Esophagus squamous epithelium (tissue), 5 donors: ENCODE results near the gene CEP170. TPM values are rescaled to one million over a fixed set of nuclear protein-coding genes. Genes with fewer than 3 reads are reported as not detected.
"Not testable (repeated sequence)": the region's sequence is repeated elsewhere in the genome, so short reads cannot be mapped to it uniquely, and the experiment has no call there.

Experiments
- DNase-seq: peaks from one replicate; lab custom pipeline; 2025; lab: John Stamatoyannopoulos, UW
- H3K27ac ChIP-seq, 4 donors: fragments of 200-600 bp; sonication (generic); one replicate each; pipeline ENCODE4 v1.5.1; 2016 to 2019; ENCODE audit warnings: mild to moderate bottlenecking in 1 of 4
- H3K27me3 ChIP-seq, 4 donors: fragments of 200-600 bp; sonication (generic); 1 replicate in 3 of 4; 2 replicates in 1 of 4; pipeline versions ENCODE4 v1.5.1 to v1.6.0; 2017 to 2021; ENCODE audit warnings: antibody characterized with exemption in 1 of 4
- H3K36me3 ChIP-seq, 3 donors: fragments of 200-600 bp; sonication (generic); one replicate each; pipeline ENCODE4 v1.5.1; 2016 to 2019
- H3K4me1 ChIP-seq, 3 donors: fragments of 200-600 bp; sonication (generic); one replicate each; pipeline ENCODE4 v1.5.1; 2017 to 2019
- H3K4me3 ChIP-seq, 4 donors: fragments of 200-600 bp; sonication (generic); 1 replicate in 3 of 4; 2 replicates in 1 of 4; pipeline ENCODE4 v1.5.1; 2016 to 2019; ENCODE audit warnings: mild to moderate bottlenecking in 2 of 4, moderate library complexity in 1 of 4
- H3K9me3 ChIP-seq, 3 donors: fragments of 200-600 bp; sonication (generic); one replicate each; pipeline ENCODE4 v1.5.1; 2016 to 2019
- POLR2A ChIP-seq, 4 donors: fragments of 450-650 bp; IDR thresholded peaks; one replicate each; pipeline ENCODE4 v1.6.1; 2017; ENCODE audit warnings: antibody characterized with exemption in 4 of 4, mild to moderate bottlenecking in 4 of 4, moderate library complexity in 3 of 4
- WGBS, 2 donors: methylation state at CpG; one replicate each; pipeline ENCODE4 v1.1.5; 2018; 5-methylcytosine and 5-hydroxymethylcytosine counted together
- intact Hi-C: fragments of 100-400 bp; cut with DNase I; formaldehyde crosslinking; loops from one replicate; pipeline ENCODE4 v1.15.0; 2022
- total RNA-seq, 4 donors: library from RNA; depleted of rRNA; stranded (reverse); fragments of >200 nt; gene quantifications; one replicate each; pipeline ENCODE4 v1.1.0, GENCODE V29; 2016
- TF ChIP-seq, protein P1 (sequence below), 6 experiments: fragments of 450-650 bp in 4 of 6; fragments of 200-600 bp in 2 of 6; sonication (generic) in 2 of 6; IDR thresholded peaks; one replicate each; pipeline ENCODE4 v1.5.1; 2016 to 2019; ENCODE audit warnings: antibody characterized with exemption in 6 of 6, mild to moderate bottlenecking in 4 of 6, moderate library complexity in 4 of 6
- donor health status: DM: yes; HTN: yes; CAD: no.

Gene CEP170
- total RNA-seq, 4 donors from 2014 or later: 10.4 to 19.5 (median 11.4) TPM

GRCh38 chr1:243186201-243186995 lies 68.7 kb downstream of the CEP170 start:
- intact Hi-C loops, H3K27ac ChIP-seq, H3K9me3 ChIP-seq, DNase-seq, H3K4me1 ChIP-seq, H3K4me3 ChIP-seq, H3K27me3 ChIP-seq: not testable (repeated sequence)
- peaks cover 0 to 30% (median 0%) of the 10 kb centered on the region in 3 donors for H3K36me3 ChIP-seq
- 92 to 98% methylated on average over 8 of the region's 8 CpGs for WGBS, 2 donors

GRCh38 chr1:243184787-243185186 lies 70.3 kb downstream of the CEP170 start:
- H3K27me3 ChIP-seq: not testable (repeated sequence)
- WGBS, 2 donors: 93 to 96% methylated on average over 7 of the region's 7 CpGs

DNA sequence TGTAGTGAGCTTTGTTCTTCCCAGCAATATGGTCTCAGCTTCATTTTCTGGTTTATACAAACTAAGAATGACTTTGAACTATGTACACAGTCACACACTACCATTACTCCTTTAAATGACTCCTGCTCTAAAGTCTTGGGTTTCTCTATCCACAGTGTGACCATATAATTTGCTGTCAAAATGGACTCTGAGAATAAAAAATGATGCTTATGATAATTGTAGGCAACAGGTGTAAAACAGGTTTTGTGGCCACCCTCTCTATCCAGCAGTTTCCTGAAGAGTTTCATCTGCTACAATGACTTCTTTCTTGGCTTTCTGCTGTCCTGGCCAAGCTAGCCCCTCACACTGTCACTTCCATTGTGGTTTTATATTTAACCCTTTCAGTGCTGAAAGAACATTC lies 71.4 kb downstream of the CEP170 start:
- intact Hi-C loops, H3K9me3 ChIP-seq, H3K27ac ChIP-seq, H3K4me3 ChIP-seq, DNase-seq, H3K4me1 ChIP-seq, H3K27me3 ChIP-seq: not testable (repeated sequence)
- peaks cover 0 to 18% (median 0%) of the 10 kb centered on the region in 3 donors for H3K36me3 ChIP-seq

More at GRCh38 chr1:243184787-243185186, 70.3 kb downstream of the CEP170 start:
- intact Hi-C loops, H3K4me3 ChIP-seq, H3K27ac ChIP-seq, H3K9me3 ChIP-seq, DNase-seq, H3K4me1 ChIP-seq: not testable (repeated sequence)
- H3K36me3 ChIP-seq: peaks cover 0 to 23% (median 0%) of the 10 kb centered on the region in 3 donors

DNA sequence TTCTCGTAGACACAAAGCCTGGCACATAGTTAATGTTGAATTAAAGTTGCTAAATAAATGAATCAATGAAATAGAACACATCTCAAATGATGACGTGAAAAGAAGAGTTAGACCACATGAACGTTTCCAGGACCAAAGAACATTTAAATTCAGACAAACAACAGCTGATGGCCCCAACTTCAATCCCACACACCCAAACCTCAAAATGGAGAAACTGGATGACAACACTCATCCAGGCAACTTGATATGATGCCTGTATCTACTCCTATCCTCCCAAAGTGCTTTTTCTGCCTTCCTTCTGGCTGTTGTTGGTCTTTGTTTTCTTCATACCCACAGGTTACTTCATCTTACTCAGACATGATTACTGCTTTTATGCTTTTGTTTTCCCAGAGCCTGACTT lies 71.9 kb downstream of the CEP170 start:
- H3K27me3 ChIP-seq, H3K9me3 ChIP-seq, H3K27ac ChIP-seq, H3K4me1 ChIP-seq, DNase-seq, intact Hi-C loops, H3K4me3 ChIP-seq: not testable (repeated sequence)
- WGBS, 2 donors: 86 to 92% methylated on average over 2 of the region's 3 CpGs
- peaks cover 0 to 18% (median 0%) of the 10 kb centered on the region in 3 donors for H3K36me3 ChIP-seq

DNA sequence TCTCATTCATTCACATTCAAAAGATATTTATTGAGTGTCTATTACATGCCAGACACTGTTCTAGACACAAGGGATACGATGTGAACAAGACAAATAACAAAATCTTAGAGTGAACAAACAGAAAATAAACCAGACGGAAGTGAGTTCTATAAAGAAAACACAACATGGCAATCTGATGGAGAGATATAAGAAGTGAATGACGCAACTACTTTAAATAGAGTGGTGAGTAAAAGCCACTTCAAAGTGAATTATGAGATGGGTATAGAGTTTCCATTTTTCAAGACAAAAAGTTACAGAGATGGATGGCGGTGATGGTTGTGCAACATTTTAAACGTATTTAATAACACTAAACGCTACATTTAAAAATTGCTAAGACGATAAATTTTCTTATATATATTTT lies 75.4 kb downstream of the CEP170 start:
- Histone ChIP-seq H3K4me1 (no peaks in the 10 kb centered on the region), H3K9me3 (no peaks in the 10 kb centered on the region), H3K27me3 (no peaks in the 10 kb centered on the region), H3K27ac (no peak overlapping the region), H3K4me3 (no peak overlapping the region), H3K36me3 (peaks cover 0 to 5% (median 0%) of the 10 kb centered on the region in 3 donors)
- 75 to 88% methylated on average over 7 of the region's 7 CpGs for WGBS, 2 donors
- intact Hi-C loops: no loop called here
- no peak for DNase-seq
- no peak for TF ChIP-seq POLR2A (IDR thresholded peaks at IDR 0.05)
- TF ChIP-seq, protein P1, sequence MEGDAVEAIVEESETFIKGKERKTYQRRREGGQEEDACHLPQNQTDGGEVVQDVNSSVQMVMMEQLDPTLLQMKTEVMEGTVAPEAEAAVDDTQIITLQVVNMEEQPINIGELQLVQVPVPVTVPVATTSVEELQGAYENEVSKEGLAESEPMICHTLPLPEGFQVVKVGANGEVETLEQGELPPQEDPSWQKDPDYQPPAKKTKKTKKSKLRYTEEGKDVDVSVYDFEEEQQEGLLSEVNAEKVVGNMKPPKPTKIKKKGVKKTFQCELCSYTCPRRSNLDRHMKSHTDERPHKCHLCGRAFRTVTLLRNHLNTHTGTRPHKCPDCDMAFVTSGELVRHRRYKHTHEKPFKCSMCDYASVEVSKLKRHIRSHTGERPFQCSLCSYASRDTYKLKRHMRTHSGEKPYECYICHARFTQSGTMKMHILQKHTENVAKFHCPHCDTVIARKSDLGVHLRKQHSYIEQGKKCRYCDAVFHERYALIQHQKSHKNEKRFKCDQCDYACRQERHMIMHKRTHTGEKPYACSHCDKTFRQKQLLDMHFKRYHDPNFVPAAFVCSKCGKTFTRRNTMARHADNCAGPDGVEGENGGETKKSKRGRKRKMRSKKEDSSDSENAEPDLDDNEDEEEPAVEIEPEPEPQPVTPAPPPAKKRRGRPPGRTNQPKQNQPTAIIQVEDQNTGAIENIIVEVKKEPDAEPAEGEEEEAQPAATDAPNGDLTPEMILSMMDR (IDR thresholded peaks at IDR 0.05): no peak

- H3K36me3 ChIP-seq, H3K4me3 ChIP-seq, H3K27me3 ChIP-seq, H3K4me1 ChIP-seq, H3K27ac ChIP-seq, intact Hi-C loops, DNase-seq, H3K9me3 ChIP-seq: not testable (repeated sequence)
- WGBS, 2 donors: 93 to 95% methylated on average over 4 to 6 of the region's 6 CpGs
These were observed 77.3 kb downstream of the CEP170 start for GRCh38 chr1:243177792-243178191.

DNA sequence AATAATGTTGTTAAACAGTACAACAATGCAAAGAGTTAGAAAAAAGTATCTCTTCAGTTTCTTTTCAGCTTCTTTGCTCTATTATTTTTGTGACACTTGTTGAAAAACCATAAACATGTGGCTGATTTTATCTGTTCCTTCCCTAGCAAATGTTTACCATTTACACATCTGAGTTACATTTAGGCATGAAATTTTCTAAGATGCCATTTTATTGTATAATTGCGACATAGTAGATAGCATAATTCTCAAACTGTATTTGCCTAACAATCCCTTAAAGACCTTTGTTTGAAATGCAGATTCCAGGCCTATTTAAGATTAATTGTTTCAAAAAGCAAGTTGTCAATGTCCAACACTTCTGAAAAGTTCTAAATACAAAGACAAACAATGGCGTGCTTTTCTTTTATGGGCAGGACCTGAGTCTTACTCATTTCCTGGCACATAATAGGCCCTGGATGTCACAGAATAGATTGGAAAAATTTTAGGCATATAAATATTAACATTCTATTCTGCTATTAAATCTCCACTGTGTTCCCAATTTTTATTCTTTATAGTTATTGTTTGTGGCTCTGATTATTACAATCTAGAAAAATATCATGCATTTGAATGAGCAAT lies 81.2 kb downstream of the CEP170 start:
- 76 to 79% methylated on average over 1 to 2 of the region's 2 CpGs for WGBS, 2 donors
- H3K27me3 ChIP-seq, H3K4me1 ChIP-seq, H3K4me3 ChIP-seq, DNase-seq, H3K9me3 ChIP-seq, intact Hi-C loops, H3K27ac ChIP-seq, H3K36me3 ChIP-seq: not testable (repeated sequence)

DNA sequence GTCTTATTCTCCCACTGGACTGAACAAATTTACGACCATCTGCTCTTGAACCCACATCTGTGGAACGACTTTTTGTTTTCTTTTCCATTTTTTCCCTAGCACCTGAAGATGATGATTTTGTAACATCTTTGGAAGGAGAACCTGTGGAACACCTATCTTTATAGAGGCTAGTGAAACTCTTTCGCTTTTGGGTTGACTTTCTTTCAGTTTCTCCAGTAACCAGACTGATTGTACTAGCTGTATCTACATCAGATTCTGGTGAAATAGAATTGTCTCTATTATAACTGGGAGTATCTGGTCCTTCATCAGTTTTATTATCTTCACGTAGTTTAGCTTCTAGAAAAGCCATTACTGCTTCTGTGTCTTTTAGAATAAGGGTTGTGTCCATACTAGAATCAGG lies 90.2 kb downstream of the CEP170 start:
- WGBS, 2 donors: 89 to 97% methylated on average over 3 of the region's 4 CpGs
- intact Hi-C loops, H3K9me3 ChIP-seq: not testable (repeated sequence)

DNA sequence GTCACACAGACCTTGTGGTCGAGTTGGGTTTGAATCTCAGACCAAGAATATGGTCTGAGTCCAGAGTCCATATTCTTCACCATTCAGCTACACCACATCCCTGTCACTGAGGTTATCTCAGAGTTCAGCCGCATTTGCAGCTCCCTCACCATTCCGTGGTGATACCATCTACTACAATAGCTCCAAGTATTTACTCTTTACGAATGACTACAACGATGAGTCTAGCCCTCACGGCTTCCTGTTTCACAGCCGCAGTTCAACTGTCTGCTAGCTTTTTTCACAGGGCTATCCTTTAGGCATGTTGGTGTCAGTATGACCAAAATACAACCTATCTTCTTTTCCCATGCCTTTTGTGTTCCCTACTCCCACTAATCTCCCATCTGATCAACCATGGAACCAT lies 104.2 kb downstream of the CEP170 start:
- H3K4me1 ChIP-seq, H3K27ac ChIP-seq, intact Hi-C loops, DNase-seq, H3K4me3 ChIP-seq, H3K27me3 ChIP-seq, H3K9me3 ChIP-seq: not testable (repeated sequence)
- peaks cover 0 to 36% (median 0%) of the 10 kb centered on the region in 3 donors for H3K36me3 ChIP-seq
- 92 to 94% methylated on average over 7 of the region's 7 CpGs for WGBS, 2 donors

More for the DNA sequence above, 90.2 kb downstream of the CEP170 start:
- H3K4me3 ChIP-seq, DNase-seq, H3K27ac ChIP-seq, H3K4me1 ChIP-seq, H3K27me3 ChIP-seq: not testable (repeated sequence)
- peaks cover 0 to 18% (median 0%) of the 10 kb centered on the region in 3 donors for H3K36me3 ChIP-seq

DNA sequence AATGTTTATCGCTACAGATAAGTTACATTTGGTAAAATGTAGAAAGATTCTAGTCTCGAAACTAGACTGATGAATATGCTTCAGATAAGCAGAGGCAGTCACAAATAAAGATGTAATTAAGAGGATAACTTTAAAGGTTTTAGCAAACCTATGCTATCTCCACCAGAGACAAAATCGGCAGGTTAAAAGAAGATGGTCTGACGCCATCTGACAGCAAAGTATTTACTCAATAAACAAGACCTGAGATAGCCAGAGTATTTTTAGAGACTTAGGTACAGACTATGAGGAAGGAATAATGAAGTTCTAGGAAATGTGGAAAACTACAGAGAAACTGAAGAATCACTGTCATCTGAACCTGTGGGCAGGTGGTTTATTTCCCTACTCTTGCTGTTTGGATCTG lies 106.0 kb downstream of the CEP170 start:
- H3K9me3 ChIP-seq, H3K4me1 ChIP-seq, intact Hi-C loops, DNase-seq, H3K27ac ChIP-seq, H3K4me3 ChIP-seq, H3K27me3 ChIP-seq: not testable (repeated sequence)
- peaks cover 0 to 24% (median 0%) of the 10 kb centered on the region in 3 donors for H3K36me3 ChIP-seq
- 78 to 93% methylated on average over 4 of the region's 4 CpGs for WGBS, 2 donors

DNA sequence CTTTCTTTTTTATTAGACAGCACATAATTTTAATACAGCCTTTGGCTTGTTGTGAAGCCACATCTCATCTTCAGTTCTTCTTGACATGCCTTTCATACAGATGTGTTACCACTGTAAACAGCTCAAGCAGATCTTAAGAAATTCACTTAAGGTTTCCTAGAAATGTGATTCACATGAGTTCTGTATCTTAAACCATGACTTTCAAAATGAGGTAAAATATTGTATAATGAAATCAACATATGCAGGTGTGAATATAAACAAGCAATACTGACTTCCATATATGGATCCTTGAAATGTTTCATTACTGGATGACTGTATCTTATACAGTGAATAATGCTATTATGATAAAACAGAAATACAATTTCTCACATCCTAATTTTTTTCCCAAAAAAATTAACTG lies 107.7 kb downstream of the CEP170 start:
- DNase-seq, H3K27ac ChIP-seq, H3K9me3 ChIP-seq, intact Hi-C loops, H3K4me3 ChIP-seq, H3K4me1 ChIP-seq, H3K27me3 ChIP-seq: not testable (repeated sequence)
- peaks cover 0 to 12% (median 0%) of the 10 kb centered on the region in 3 donors for H3K36me3 ChIP-seq
